LoVo (cell line): ENCODE data around the gene LEF1.

Experiments used
- DNase-seq: peaks from one replicate; pipeline ENCODE4 v3.0.0-alpha.2; 2016; ENCODE audit warnings: low spot score

LEF1 gene

DNA sequence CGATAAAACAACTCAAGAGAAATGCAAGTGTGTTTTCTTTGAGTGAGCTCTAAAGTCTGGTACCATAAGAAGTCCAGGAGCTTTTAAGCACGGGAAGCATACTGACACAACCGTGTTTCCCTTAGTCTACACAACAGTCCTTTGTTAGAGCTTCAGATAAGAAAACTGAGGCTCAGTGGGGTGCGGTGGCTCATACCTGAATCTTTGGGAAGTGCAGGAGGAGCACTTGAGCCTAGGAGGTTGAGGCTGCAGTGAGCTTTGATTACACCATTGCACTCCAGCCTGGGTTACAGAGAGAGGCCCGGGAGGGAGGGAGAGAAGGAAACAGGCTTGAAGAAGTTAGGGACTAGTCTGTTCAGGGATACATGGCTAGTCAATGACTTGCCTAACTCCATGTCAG lies 21.9 kb downstream of the LEF1 start:
- no peak for DNase-seq

DNA sequence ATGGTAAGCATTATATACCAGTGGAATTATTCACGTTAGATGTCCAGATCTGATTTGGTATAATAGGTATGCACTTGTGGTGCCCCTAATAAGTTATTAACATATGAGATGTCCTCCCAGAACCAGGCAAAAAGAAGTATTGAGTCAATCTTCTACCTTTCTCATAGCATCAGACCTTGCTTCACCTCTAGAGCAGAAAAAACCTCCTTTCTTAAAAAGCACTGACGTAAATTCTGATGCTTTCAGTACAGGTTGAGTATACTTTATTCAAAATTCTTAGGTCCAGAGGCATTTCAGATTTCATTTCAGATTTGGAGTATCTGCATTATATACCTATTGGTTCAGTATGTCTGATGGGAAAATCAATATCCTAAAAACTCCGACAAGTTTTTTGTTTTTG lies 22.4 kb downstream of the LEF1 start:
- no peak for DNase-seq

DNA sequence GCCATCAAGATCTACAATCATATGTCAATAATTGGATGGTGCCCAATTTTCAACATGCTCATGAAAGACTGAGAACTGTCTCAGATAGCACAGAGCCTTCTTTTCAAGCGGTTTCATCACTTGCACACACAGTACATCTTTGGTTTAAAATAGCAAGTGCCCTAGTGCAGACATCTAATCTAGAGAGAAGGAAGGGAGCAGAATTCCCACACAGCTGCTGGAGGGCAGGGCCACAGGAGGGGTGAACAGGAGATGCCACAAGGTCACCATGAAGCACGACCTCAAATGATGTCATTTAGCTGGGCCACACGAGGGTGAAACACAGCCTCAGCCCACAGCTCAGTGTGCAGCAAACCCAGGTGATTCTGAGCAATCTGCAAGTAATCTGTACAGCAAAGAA lies 24.3 kb downstream of the LEF1 start:
- DNase-seq: no peak

DNA sequence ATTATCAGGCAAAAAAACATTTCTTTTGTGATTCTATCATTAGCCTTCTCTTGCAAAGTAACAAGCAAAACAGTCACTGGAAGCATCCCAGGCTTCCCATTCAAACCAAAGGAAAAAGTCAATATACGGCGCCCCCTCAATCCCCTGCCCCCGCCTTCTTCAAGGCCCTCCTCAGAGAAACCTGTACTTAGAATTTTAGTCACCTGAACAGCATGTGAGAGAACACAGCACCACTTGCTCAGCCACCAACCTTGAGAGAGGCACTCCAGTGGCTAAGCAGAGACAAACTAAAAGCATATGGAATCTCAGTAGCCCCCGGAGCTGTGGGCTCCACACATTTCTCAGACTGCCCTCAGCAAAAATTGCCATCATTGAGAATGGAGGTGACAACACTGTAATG lies 25.2 kb downstream of the LEF1 start:
- no peak for DNase-seq

DNA sequence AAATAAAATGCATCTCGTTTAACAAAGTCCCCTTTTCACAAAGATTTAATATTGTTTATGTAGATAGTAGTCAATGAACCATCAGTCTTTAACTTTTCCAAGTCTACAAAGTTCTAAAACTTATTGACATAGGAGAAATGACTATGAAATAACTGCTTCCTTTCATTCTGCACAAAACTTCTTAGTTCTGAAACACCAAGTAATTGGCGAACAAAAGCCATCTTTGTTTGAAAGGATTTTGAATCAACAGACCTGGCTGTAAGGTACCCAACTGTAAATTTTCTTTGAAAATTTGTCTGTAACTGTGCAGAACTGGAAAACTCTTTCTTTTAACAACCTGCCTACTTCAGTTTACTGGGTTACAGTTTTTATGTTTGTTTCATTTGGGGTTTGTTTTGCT lies 25.9 kb downstream of the LEF1 start:
- DNase-seq: no peak

DNA sequence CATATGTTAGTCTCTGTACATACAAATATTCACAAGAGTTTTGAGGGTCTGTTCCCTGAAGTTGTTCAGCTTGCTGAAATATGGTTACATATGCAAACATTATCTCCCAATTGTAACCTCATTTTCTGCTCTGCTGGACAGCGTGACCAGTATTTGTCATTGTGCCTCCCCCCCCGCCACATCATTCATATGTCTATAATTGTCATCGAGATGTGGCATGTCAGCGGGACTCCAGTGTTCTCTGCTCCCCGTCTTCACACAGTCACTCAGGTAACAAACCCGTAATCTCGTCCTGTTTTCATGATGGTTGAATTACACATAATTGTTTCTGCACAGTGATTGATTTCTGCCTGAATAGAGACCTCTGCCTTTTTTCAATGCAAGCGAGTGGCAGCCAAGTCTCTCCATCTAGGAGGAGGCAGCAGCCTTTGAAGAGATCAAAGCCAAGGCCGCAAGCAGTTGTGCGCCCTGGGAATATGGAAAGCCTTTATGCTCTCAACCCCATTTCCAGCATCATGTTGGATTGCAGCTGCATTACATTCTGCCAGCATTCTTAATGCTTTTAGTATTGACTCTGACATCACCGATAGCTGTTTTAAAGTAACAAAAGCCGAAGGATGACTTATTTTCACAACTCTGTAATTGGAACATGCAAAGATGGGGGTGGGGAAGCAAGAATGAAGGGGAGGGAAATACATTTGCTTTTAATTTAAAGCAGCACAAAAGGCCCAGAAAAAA lies 27.4 kb downstream of the LEF1 start:
- no peak for DNase-seq

DNA sequence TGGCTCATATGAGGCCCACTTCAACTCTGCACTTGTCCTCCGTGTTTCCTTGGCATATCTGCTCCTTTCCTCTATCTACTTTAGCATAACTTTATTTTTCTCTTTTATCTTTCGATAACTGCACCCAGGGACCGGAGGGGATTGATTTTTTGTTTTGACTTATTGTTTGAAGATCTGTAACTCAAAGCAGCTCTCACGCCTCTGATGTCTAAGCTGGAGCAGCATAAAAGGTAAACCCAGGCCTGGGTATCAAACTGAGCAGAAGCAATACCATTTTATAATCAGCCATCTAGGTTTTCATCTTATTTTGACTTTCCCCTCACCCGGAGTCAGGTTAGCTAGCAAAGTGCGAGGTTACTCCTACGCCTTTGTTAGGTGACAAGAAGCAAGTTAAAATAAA lies 28.4 kb downstream of the LEF1 start:
- DNase-seq: no peak

GRCh38 chr4:108139089-108139488 lies 29.6 kb downstream of the LEF1 start:
- DNase-seq: peak; percentile 4

GRCh38 chr4:108135549-108136209 lies 33.1 kb downstream of the LEF1 start:
- no peak for DNase-seq

DNA sequence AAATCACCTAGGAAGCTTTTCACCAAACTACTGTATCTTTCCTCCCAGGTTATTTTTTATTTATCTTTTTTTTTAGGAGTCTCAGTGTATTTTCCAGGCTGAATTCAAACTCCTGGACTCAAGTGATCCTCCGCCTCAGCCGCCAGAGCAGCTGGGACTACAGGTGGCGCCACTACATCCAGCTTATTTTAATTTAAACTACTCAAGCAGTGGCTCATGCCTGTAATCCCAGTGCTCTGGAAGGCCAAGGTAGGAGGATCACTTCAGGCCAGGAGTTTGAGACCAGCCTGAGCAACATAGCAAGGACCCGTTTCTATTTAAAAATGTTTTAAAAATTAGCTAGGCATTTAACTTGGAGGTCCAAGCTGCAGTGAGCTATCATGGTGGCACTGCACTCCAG lies 37.8 kb downstream of the LEF1 start:
- DNase-seq: no peak

GRCh38 chr4:108129196-108129595 lies 39.5 kb downstream of the LEF1 start:
- no peak for DNase-seq

DNA sequence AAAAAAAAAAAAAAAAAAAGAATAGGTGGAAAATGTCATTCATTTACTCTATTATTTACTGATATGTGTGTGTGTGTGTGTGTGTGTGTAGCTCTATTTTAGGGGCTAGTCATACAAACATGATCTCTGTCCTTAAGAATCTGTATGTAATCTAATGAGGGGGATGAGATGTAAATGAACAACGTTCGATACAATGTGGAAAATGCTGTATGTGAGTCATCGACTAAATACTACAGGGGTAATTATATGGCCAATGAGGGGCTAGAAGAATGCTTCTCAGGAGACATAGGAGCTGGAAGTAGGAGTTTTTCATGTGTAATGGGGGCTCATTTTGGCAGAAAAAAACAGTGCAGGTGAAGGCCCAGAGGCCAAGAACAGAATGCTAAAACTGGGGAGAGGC lies 41.9 kb downstream of the LEF1 start:
- DNase-seq: no peak

GRCh38 chr4:108120789-108121188 lies 47.9 kb downstream of the LEF1 start:
- no peak for DNase-seq

DNA sequence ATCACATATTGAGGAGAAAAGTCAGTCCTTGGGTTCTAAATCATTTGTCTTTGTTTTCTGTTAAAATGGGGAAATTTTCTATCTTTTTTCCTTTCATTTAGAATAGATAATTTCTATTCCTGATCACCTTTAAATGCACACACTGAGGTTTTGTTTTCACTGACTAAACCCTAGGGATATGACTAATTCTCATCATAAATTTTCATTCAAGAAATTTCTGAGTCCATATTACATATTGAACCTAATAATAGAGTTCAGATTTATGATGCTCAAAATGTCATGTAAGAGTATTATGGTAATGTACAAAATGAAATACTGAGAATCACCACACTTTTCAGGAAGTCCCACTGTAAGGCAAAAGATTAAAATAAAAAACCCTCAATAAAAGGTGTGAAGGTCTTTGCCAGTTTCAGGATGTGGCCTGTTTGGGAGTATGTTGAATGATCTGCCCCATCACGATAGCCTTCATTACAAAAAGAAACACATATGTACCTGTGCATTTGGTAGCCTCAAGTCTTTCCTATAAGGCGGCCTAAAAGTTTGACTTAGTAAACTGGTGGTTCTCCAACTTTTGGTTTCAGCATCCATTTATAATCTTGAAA lies 49.4 kb downstream of the LEF1 start:
- DNase-seq: no peak

DNA sequence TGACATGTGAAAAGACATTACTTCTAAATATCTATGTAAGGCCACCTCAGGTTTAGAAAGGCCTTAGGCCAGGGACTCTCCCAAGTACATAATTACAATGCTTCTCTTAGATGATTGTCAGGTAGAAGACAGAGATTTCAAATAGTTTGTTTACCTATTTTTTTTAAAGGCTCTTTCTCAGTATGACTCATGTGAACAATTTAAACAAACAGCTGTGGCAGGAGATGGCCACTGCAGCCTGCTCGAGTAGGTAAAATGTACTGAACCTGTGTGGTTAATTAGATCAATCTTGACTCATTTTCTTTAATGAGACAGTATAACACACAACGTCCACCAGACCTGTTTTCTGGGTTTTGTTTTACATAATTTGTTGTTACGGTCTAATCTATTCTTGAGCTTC lies 50.2 kb downstream of the LEF1 start:
- peak; percentile 73 for DNase-seq

DNA sequence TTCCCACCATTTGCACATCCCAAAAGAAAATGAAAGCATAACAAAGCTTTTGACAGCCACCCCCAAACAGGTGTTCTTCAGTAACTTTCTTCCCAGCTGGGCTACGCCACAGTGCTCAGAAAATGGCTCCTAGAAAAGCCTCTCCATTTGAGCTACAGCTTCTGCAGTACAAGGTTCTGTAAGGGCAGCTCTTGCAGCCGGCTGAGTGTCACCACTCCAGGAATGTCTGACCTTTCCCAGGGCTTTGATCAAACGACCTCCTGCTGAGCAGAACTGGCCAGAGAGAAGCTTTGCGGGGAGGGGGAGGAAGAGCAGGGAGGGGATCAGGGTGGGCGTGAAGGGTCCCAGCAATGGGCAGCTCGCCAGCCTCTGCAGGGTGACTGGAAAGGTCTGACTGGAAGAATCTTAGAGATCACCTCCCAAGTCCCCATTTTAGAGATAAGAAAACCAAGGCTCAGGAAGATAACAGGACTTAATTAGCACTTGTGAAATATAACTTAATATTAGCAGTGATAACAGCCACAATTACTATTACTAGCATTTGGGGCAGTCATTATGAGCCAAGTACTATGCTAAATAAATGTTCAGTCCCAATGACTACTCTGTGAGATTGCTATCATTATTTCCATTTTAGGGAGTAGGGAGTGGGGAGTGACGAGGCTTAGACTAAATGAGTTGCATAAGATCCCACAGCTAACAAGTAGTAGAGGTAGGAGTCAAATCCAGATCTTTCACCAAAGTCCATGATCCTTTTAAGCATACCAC lies 51.1 kb downstream of the LEF1 start:
- DNase-seq: no peak

- DNase-seq: no peak
These were observed 52.1 kb downstream of the LEF1 start for GRCh38 chr4:108116423-108117168.

DNA sequence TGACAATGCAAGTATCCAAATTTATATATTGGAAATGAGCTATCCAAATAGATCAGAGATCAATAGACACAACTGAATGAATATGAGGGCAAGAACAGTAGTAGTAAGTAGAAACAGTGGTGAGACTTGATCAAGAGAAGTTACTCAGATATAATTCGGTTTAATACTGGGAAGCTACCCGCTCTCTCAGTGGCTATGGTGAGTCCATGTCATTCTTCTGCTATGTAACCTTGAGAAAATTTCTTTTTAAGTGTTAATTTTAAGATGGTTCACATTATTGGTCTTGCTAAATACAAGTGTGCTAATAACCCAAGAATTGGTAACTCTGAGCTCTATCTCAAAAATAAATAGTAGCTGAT lies 53.6 kb downstream of the LEF1 start:
- no peak for DNase-seq

DNA sequence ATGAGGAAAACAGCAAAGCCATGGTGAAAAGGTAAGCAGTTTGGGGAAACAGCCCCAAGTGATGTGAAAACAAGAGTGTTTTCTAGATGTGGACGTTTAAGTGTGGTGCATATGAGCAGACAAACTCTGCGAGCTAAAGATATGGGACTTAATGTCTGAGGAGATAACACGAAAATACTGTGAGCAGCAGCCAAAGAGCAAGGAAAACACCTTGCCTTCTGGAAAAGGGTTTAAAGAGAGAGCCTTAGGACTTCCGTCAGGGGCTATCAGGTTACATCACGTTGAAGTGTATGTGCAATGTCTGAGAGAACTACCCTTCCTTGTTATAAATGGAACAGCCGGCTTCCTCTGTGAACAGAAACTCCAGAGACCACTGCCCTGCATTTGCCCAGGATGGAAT lies 54.2 kb downstream of the LEF1 start:
- DNase-seq: no peak

DNA sequence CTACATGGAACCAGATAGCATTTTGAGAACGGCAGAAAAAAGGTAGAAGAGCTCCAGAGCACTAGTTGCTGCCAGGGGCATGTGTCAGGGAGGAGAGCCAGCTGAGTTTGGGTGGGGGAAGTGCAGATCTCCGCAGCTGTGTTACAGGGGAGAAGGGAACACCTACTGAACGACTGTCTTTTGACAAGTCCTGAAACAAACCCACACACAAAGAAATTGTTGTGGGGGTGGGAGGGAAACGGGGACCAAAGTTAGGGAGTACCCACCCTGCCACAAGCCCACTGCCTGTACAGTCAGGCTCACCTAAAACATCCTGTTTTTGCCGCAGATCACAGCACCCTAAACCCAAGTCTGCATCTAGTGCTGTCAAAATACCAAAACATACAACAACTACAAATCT lies 55.5 kb downstream of the LEF1 start:
- no peak for DNase-seq

GRCh38 chr4:108111781-108112180 lies 57.0 kb downstream of the LEF1 start:
- no peak for DNase-seq

DNA sequence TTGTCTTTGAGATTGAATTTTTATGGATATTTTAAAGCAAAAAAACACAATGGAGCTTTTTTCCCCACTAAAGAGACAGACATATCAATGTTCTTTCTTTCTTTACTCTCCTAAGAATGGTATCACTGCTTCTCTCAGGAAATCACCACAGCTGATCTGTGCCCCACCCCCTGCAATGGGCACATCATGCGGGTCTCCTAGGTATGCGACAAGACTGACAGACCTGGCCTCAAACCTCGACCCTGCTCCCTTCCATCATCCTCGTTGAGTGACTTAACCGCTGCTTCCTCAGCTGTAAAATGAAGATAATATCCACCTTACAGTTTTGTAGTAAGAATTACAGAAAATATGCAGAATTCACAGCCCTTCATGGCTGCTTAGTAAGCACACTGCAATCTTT lies 58.3 kb downstream of the LEF1 start:
- no peak for DNase-seq
